TTC549 (cell line): Measurements from ENCODE around the gene PAN2.
"Not testable (repeated sequence)": the region's sequence is repeated elsewhere in the genome, so short reads cannot be mapped to it uniquely, and the experiment has no call there.

Source experiments
- FAIRE-seq: peaks from 2 replicates; lab custom pipeline; 2012; peaks lifted over from hg19 to GRCh38; lab: Jason Lieb, UNC

The PAN2 gene

DNA sequence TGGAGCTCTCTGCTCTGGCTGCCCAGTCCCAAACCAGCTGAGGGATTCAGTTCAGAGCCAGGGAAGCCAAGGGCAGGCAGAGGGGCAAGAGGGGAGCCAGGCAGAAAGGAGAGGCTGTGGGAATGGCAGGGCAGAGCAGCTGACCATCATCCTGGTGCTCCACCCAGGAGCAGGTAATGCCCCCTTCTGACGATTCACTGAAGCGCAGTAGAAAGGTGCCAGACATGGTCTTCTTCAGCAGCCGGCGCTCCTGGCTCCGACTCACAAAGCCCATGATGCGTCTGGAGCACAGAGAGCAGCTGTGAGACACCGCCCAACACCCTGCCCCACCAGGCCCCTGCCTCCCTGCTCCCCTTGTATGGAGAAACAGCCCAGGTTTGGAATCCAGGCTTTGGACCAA, 12.9 kb upstream of the PAN2 start:
- FAIRE-seq: no peak

DNA sequence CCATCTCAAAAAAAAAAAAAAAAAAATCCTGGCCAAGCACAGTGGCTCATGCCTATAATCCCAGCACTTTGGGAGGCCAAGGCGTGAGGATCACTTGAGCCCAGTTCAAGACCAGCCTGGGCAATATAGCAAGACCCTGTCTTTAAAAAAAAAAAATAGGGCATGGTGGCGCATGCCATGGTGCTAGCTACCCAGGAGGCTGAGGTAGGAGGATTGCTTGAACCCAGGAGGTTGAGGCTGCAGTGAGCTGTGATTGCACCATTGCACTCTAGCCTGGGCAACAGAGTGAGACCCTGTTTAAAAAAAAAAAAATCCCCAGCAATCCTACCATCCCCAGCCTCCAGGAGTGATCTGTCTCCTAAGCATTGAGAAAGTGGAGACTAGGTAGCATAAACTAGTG, 8.5 kb upstream of the PAN2 start:
- not testable (repeated sequence) for FAIRE-seq

DNA sequence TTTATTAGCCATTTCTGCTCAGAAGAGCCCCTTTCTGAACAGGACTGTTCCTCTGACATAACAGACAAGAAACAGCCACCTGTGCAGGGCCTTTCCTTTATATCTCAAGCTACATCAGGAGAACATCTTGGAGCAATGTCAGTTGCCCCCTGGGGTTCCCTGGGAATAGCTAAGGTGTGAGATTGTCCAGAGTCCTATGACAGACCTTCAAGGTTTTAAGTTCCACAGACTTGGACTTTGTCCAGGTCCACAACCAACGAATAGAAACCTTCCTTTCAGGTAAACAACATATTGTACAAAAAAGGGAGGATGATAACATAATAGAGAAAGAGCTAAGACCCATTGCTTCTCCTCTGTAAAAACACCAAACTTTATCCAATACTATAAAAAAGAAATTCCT, 7.8 kb upstream of the PAN2 start:
- no peak for FAIRE-seq

DNA sequence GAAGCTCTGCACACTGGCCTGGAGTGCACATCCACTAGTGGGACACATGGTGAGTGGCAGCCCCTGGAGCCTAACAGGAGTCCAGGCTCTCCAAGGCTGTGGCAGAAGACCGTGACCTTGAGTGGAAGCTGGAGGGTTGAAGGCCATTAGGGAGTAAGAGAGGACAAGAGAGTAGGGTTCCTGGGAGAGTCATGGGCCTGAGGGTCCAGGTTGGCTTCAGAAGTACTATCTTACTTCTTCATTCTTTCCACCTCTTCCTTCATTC, 5.3 kb upstream of the PAN2 start:
- no peak for FAIRE-seq

DNA sequence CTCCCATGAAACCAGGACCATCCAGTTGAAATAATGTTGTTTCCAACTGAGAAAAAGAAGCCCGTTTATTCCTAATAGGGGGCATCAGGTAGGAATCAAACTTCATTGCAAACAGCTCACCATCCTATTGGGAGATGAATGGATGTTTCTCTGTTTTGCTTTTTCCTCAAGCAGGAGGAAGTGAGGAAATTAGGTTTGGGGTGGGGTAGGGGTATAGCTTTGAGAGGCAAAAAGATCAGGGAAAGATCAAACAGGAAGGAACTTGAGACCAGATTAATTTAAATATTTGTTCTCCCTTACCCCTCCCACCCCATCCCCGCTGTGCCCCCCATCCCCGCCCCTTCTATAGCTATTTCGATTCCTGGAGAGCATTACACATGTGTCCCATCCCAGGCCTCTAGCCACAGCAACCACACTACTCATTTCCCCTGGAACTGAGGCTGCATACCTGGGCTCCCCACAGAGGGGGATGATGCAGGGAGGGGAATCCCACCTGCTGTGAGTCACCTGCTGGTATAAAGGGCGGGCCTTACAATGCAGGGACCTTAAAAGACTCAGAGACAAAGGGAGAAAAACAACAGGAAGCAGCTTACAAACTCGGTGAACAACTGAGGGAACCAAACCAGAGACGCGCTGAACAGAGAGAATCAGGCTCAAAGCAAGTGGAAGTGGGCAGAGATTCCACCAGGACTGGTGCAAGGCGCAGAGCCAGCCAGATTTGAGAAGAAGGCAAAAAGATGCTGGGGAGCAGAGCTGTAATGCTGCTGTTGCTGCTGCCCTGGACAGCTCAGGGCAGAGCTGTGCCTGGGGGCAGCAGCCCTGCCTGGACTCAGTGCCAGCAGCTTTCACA, 4.7 kb upstream of the PAN2 start, which contains the start of gene IL23A:
IL23A (plus strand) TSS at position 577 of the 850 bp plus-strand sequence; CDS start at position 738, 161 bp downstream.
- no peak for FAIRE-seq

DNA sequence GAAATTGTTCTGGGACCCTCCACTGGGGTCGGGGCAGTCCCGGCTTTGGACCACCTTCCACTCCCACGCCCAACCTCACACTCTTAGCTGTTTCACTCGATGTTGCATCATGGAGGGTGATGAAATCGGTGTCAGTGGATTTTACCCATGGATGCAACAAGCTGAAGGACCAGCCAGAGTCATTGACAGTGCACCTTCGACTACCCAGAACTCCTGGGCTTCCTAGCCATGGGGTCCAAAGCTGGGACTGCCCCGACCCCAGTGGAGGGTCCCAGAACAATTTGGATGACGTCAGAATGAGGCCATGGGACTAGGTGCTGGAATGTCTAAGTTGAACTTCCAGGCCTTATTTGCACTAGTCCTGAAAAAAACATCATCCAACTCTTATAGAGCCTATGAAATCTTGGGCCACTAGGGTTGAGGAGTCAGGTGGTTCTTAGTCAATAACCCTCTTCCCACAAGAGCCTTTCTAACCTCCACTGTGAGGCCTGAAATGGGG, 4.0 kb upstream of the PAN2 start:
- FAIRE-seq: no peak

DNA sequence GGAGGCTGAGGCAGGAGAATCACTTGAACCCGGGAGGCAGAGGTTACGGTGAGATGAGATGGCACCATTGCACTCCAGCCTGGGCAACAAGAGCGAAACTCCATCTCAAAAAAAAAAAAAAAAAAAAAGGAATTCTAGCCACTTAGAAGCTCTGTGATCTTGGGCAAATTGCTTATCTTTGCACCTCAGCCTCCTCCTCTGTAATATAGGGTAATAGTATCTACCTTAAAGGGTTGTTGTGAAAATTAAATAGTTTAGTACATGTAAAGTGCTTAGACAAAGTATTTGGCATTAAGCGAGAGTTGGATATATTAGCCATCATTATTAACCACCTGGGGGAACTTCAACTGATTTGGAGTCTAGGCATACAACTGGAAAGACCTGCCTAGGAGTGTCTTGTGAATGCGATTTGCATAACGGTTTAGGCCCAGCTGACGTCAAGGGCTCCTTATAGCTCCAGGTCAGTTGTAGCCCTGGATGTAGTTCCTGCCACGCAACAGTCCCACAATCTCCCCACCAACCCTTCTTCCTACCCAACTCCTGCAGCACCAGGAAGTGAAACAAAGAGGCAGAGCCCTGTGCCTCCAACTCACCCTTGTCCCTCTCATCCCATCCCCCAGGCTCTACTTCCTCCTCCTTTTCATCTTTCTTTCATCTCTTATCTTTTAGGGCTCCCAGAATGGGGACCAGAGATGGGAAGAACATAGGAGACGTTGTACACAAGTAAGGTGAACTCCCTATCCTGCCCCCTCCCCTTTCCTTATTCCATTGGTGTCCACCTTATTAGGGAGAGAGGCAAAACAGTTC, 2.8 kb upstream of the PAN2 start:
- no peak for FAIRE-seq

DNA sequence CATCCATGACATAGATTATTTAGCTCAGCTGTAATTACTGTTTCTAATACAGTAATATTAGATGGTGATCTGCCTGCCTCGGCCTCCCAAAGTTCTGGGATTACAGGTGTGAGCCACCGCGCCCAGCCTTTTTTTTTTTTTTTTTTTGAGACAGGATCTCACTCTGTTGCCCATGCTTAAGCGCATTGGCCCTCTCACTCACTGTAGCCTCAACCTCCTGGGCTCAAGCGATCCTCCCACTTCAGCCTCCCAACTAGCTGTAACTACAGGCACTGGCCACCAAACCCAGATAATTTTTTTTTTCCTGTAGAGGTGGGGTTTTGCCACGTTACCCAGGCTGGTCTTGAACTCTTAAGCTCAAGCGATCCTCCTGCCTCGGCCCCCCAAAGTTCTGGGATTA, 1.7 kb upstream of the PAN2 start:
- FAIRE-seq: not testable (repeated sequence)

DNA sequence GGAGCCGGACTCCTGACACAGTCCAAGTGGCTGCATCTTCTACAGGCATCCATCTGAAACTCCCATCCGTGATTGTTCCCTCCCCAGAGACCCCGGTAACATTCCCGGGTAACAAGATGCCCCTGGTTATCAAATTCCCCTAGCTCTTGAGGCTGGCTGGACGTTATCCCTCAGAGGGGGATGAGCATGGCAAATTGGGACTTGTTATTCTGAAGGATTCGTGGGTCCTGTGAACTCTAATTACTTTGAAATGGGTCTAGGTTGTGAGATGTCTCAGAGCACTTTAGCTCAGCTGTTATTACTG, 642 bp upstream of the PAN2 start:
- FAIRE-seq: no peak

DNA sequence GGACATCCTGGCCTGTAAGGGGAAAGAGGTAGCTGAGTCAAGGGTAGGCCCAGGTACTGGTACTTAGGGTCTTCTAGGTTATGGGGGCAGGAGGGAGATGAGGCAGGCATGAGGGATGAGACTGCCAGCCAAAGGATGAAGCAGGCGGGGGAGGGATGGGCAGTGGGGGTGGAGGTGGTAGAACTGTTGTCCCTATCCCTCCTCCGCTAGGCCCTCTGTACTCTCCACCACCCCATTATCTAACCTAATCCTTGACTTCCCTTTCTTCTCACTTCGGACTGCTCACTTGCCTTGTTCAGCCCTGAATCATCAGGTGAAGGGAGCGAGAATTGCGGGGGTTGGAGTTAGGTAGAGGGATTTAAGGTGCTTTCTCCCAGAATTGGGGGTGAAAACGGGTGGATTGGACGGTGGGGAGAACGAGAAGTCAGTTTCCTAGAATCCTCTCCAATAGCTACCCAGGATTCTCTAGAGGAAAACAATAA, 562 bp downstream of the PAN2 start:
- no peak for FAIRE-seq

DNA sequence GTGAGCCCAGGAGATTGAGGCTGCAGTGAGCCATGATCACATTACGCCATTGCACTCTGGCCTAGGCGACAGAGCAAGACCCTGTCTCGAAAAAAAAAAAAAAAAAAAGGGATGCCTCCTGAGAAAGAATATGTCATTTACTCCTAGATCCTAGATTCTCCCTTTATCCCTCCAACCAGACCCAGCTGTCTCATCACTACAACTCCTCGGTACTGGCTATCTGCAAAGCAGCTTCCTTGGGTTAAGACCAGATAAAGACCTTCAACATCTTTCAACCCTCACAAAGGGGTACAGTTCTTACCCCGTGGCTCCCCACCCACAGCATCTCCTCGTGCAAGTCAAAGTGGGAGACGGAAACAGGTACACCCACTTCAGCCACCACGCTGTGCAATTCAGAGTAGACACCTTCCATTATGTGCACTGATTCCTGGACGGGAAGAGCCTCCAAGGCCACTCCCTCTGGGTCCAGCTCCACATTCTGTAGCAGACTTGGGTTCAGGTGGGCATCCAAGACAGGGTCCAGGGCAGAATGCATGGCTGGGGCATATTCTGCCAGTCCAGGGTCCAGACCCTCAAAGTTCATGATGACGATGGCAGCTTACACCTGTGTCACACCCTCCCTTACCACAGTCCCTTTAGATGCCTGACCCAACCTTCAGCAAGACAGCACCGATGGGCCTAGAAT, 1.1 kb downstream of the PAN2 start:
- no peak for FAIRE-seq

DNA sequence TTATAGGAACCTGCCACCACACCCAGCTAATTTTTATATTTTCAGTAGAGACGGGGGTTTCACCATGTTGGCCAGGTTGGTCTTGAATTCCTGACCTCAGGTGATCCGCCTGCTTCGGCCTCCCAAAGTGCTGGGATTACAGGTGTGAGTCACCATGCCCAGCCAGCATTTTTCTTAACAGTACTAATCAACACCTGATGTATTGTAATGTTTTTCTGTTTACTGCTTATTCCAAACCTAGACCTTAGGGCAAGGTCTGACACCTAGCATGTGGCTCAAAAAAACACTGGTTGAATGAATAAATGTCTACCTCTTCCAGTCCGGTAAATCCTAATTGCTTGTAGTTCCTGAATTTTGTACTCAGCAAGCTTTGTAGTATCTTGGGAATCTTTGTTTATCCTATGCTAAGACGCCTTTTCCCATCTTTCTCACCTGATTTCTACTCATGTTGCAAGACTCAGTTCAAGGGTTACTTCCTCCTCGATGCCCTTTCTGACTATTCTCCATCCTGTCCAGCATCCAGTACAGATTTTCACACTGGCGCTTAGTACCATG, 2.8 kb downstream of the PAN2 start:
- no peak for FAIRE-seq

DNA sequence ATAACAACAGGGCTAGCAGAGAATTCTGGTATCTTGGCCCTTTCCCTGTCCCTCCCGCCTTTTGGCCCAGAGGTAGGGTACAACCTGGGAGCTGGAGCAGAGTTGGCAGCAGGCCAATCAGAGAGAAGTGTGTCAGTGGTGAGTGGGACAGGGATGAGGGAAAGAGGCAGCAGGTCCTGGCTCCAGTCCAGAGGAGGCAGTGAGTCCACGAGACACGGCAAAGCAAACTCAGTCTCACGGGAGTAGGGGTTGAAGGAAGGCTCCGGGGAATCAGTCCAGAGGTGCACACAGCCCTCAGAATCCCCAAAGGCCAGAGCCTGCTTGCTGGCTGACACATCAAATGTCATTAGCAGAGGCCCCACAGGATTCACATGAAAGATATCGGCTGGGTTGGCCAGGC, 7.3 kb downstream of the PAN2 start:
- FAIRE-seq: no peak

DNA sequence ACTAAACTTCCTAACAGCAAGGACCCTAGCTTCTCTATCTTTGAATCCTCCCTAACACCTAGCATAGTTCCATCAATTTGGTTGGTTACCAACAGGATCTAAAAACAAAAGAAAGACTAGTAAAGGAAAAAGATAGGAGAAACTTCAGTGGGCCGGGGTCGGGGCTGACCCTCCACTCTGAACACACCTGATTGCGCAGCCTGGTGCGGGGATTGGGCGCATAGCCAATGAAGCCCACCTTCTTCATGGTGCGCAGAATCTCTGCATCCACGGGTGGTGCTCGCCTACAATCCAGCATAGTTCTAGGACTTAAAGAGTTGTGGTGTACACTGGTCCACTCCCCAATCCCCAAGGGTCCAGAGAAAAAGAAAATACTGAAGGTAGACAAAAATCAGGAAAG, 7.7 kb downstream of the PAN2 start:
- FAIRE-seq: no peak

DNA sequence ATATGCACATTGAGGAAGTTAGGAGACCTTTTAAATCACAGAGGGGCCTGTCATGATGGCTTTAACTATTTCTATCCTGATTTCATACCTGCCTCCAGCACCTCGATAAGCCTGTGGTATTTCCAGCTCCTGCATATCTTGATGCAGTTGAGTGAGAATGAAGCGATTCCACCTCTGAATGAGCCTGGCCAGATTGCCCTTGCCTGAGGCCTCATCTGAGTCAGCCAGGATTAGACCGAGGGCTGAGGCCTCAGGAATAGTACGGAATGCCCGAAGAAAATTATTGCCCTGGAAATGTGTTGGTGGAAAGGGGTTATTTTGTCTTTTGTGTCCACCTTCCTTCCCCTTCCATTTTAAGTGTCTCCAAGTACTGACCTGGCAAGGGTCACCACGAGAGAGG, 9.6 kb downstream of the PAN2 start:
- FAIRE-seq: no peak

DNA sequence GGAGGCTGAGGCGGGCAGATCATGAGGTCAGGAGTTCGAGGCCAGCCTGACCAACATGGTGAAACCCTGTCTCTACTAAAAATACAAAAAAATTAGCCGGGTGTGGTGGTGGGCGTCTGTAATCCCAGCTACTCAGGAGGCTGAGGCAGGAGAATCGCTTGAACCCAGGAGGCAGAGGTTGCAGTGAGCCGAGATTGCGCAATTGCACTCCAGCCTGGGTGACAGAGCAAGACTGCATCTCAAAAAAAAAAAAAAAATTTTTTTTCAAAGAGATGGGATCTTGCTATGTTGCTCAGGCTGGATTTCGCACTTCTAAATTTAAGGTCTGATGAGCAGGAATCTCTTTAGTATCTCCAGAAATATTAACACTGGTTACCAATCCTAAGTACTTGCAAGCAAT, 12.2 kb downstream of the PAN2 start:
- not testable (repeated sequence) for FAIRE-seq

DNA sequence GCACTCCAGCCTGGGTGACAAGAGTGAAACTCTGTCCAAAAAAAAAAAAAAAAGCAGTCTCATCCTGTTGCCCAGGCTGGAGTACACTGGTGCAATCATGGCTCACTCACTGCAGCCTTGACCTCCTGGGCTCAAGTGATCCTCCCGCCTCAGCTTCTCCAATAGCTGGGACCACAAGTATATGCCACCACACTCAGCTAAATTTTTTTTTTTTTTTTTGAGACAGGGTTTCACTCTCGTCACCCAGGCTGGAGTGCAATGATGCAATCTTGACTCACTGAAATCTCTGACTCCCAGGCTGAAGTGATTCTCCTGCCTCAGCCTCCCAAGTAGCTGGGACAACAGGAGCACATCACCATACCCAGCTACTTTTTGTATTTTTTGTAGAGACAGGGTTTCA, 12.8 kb downstream of the PAN2 start:
- FAIRE-seq: no peak

DNA sequence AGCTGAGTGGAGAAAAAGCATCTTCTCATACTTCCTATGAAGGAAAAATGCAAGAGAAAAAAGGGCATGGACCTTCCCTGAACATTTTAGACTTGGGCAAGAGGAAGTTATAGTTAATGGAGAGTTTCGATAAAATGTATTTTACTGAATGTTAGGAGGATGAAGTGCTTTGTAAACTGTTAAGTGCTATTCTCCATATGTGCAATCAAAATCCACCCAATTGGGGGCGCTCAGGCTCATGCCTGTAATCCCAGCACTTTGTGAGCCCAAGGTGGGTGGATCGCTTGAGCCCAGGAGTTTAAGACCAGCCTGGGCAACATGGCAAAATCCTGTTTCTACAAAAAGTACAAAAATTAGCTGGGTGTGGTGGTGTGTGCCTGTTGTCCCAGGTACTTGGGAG, 16.1 kb downstream of the PAN2 start:
- no peak for FAIRE-seq

DNA sequence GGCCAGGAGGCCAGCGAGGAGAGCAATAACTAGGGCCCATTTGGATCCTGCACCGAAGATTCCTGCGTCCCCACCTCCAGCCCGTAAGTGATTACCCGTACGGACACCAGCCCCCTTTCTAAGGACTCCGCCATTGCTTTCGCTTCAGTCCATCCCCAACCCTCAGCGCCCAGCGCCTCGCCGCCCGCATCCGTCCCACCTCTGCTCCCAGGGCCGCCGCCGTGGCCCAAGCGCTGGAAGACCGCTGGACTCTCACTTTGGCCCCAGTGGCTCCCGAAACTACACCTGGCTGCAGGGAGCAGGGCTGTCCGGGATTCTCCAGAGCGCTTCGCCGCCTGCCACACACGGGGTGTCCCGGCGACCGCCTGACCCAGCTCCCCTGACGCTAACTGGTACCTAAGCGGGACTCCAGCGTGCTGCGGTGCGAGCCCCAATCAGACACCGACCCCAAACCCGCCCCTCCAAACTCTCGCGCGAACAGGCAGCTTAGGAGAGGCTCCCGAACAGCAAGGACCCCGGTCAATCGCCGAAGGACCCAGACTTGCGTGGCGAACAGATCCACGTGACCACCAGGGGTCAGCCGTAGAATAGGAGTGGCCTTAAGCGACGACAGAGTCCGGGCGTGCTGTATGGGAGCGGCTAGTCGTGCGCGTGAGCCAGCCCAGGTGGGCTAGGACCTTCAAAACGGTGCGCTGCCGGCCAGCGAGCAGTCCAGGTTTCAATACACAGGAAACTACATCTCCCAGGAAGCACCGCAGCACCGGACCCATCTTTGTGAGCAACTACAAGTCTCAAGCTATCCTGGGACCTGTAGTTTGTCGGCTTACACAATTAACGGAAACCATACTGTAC, 18.0 kb downstream of the PAN2 start, which contains the start of gene CNPY2:
CNPY2 (minus strand) TSS at position 367 of the 852 bp plus-strand sequence. CDS start 771 bp downstream, outside the sequence.
- peak; percentile 42 for FAIRE-seq

DNA sequence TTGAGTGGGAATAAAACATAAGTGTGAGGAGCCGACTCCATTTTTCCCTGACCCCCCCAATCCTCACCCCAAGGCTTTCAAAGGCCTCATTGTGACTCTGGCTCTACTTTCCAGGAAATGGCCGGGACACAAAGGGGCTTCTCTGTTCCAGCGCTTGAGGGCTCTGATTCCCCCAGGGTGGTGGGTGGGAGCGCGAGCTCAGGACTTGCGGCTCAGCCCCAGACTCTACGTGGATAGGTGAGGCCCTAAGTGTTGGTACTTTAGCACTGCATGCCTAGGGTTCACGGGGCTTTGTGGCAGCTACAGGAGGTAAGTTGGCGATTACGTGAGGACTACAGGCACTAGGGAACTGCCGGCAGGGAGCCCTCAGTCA, 18.6 kb downstream of the PAN2 start:
- FAIRE-seq: no peak

DNA sequence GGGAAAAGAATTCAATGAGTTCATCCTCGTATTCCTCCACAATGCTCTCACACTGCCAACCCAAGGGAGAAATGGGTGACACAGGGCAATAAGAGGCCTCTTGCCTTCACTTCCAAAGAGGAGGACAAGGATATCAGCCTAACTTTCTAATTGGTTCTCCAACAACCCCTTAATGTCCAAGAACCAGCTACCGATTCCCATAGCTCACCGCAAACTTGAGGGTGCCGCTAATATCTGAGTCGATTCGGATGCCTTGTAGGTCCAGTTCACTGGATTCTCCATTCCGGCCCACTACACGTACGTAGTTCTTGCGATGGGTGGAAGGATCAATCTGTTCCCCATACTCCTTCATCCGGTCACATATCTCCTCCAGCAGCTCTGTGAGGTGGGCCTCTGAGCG, 22.8 kb downstream of the PAN2 start:
- no peak for FAIRE-seq

DNA sequence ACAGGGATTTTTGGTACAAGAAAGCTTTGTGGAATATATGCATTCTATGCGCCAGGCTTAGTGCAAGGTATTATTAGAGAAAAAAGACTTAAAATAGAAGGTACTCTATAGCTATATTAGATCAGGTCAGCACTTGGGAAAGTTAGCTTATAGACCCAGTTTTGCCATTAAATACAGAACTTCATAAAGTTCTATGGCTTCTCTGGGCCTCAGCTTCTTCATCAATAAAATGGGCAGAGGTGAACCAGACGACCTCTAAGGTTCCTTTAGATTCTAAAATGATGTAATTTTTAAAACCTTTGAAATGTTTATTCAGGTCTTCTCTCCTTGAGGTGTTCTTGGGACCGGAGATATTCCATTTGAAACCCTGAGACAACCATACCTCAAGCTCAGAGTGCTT, 25.1 kb downstream of the PAN2 start:
- no peak for FAIRE-seq
